NOMO-1 treated with dmso at 0.1 percent for 144 hours (cell line): Measurements from ENCODE around the gene CTCFL.
"Not testable (repeated sequence)": the region's sequence is repeated elsewhere in the genome, so short reads cannot be mapped to it uniquely, and the experiment has no call there.

Experiments used
- DNase-seq: peaks from one replicate; lab custom pipeline; 2025; ENCODE audit not compliant: unreplicated experiment; lab: John Stamatoyannopoulos, UW

Gene CTCFL

GRCh38 chr20:57536771-57537724 lies 12.1 kb upstream of the CTCFL start:
- DNase-seq = no peak

GRCh38 chr20:57536120-57536708 lies 11.3 kb upstream of the CTCFL start:
- no peak for DNase-seq

- DNase-seq = no peak
Measured at GRCh38 chr20:57535297-57535696, 10.4 kb upstream of the CTCFL start.

GRCh38 chr20:57532104-57532503 lies 7.2 kb upstream of the CTCFL start:
- DNase-seq = no peak

GRCh38 chr20:57530327-57530981 lies 5.5 kb upstream of the CTCFL start:
- no peak for DNase-seq

GRCh38 chr20:57529810-57530209 lies 4.9 kb upstream of the CTCFL start:
- no peak for DNase-seq

- no peak for DNase-seq
Measured at GRCh38 chr20:57529160-57529585, 4.2 kb upstream of the CTCFL start.

- DNase-seq = no peak
Measured at GRCh38 chr20:57528148-57528547, 3.2 kb upstream of the CTCFL start.

- no peak for DNase-seq
Measured at GRCh38 chr20:57527728-57528127, 2.8 kb upstream of the CTCFL start.

GRCh38 chr20:57526885-57527460 lies 2.0 kb upstream of the CTCFL start:
- no peak for DNase-seq

- DNase-seq = no peak
Measured at GRCh38 chr20:57526087-57526884, 1.3 kb upstream of the CTCFL start.

- DNase-seq = no peak
Measured at GRCh38 chr20:57525328-57526086, 567 bp upstream of the CTCFL start.

- no peak for DNase-seq
Measured at GRCh38 chr20:57523782-57524181, 1.2 kb downstream of the CTCFL start.

- DNase-seq = no peak
Measured at GRCh38 chr20:57522380-57523140, 2.4 kb downstream of the CTCFL start.

- no peak for DNase-seq
Measured at GRCh38 chr20:57517904-57518303, 7.0 kb downstream of the CTCFL start.

GRCh38 chr20:57514273-57514751 lies 10.6 kb downstream of the CTCFL start:
- no peak for DNase-seq

- DNase-seq = no peak
Measured at GRCh38 chr20:57513199-57513598, 11.7 kb downstream of the CTCFL start.

GRCh38 chr20:57512432-57512831 lies 12.5 kb downstream of the CTCFL start:
- DNase-seq = no peak

GRCh38 chr20:57511709-57512108 lies 13.2 kb downstream of the CTCFL start:
- not testable (repeated sequence) for DNase-seq
